Measurements from ENCODE around the gene PCBP3. TPM values are rescaled to one million over a fixed set of nuclear protein-coding genes. Genes with fewer than 3 reads are reported as not detected.

PCBP3 gene
- total and polyA plus RNA-seq, 2 donors (not counting 3 experiments of a cell fraction or from before 2014, with no cell fraction given): 0.06 to 1.1 TPM

- POLR2A ChIA-PET: no interaction called here
- Histone ChIP-seq H2AFZ (ENCODE audit: low read depth, low read length) (no peak overlapping the region), H3K36me3 (ENCODE audit: control insufficient read depth in 2 of 2, extremely low read depth in 1 of 2, insufficient read depth in 2 of 2, low read length in 2 of 2) (no peaks in the 10 kb centered on the region), H3K4me1 (ENCODE audit: control insufficient read depth, extremely low read depth, insufficient read depth, low read length) (no peaks in the 10 kb centered on the region), H3K9me1 (replicated peaks; ENCODE audit: control insufficient read depth, extremely low read depth, insufficient read depth, low read length) (no peaks in the 10 kb centered on the region), H3K9ac (replicated peaks; ENCODE audit: extremely low read depth, insufficient read depth, low read length) (no peak overlapping the region), H3K79me2 (ENCODE audit: control insufficient read depth, insufficient read depth, low read length) (no peaks in the 10 kb centered on the region), H3K27me3 (ENCODE audit: control insufficient read depth in 2 of 2, insufficient read depth in 2 of 2, low read length in 2 of 2) (no peaks in the 10 kb centered on the region), H3K9me3 (replicated peaks; ENCODE audit: control insufficient read depth, insufficient read depth, low read length) (no peaks in the 10 kb centered on the region), H3K27ac (ENCODE audit: insufficient read depth, low read depth, low read length) (no peak overlapping the region), H3K4me3 (replicated peaks in 1 of 3; ENCODE audit: insufficient read depth in 1 of 3, low read depth in 1 of 3, low read length in 3 of 3) (no peak overlapping the region), H4K20me1 (replicated peaks; ENCODE audit: control insufficient read depth, extremely low read depth, insufficient read depth, low read length) (no peaks in the 10 kb centered on the region), H3K4me2 (ENCODE audit: insufficient read depth, low read length) (no peak overlapping the region)
- CTCF ChIA-PET: no interaction called here
- TF ChIP-seq POLR2AphosphoS5 (IDR thresholded peaks at IDR 0.05; ENCODE audit: insufficient read depth, low read depth, low read length) (no peak), MYC (IDR thresholded peaks at IDR 0.05; ENCODE audit: low read depth, low read length) (no peak), JUN (IDR thresholded peaks at IDR 0.05; ENCODE audit: borderline replicate concordance, insufficient read depth, insufficient read length, low read depth) (no peak), FOS (IDR thresholded peaks at IDR 0.05; ENCODE audit: borderline replicate concordance, insufficient read depth, low read length) (no peak)
- no TSS peak for BruUV-seq (replicated peaks)
- DNase-seq (ENCODE audit: low read depth, low spot score) (no peak), FAIRE-seq (no peak)
- dilution Hi-C loops (cut with MboI; ENCODE audit: extremely low pct_ligation_motif_present, low sequenced_read_pairs): no loop called here
- intact Hi-C loops (cut with micrococcal nuclease): no loop called here
Measured at GRCh38 chr21:45947296-45947695, 303.8 kb downstream of the PCBP3 start.

GRCh38 chr21:45947716-45948255 lies 304.3 kb downstream of the PCBP3 start:
- CTCF ChIA-PET: no interaction called here
- no peaks in the 10 kb centered on the region for H3K4me1 ChIP-seq (ENCODE audit: control insufficient read depth, extremely low read depth, insufficient read depth, low read length)
- no TSS peak for BruUV-seq (replicated peaks)
- H3K27ac ChIP-seq (ENCODE audit: insufficient read depth, low read depth, low read length): no peak overlapping the region
- TF ChIP-seq JUN (IDR thresholded peaks at IDR 0.05; ENCODE audit: borderline replicate concordance, insufficient read depth, insufficient read length, low read depth) (no peak), GATA2 (IDR thresholded peaks at IDR 0.05; ENCODE audit: insufficient read depth, insufficient read length, low read depth, low read length) (no peak), EZH2 (IDR thresholded peaks at IDR 0.05; ENCODE audit: borderline replicate concordance, low read depth, low read length, severe bottlenecking) (no peak), POLR2AphosphoS5 (IDR thresholded peaks at IDR 0.05; ENCODE audit: insufficient read depth, low read depth, low read length) (no peak), POLR2A (IDR thresholded peaks at IDR 0.05; ENCODE audit: low read depth, low read length) (no peak), FOS (IDR thresholded peaks at IDR 0.05; ENCODE audit: borderline replicate concordance, insufficient read depth, low read length) (no peak), MYC (IDR thresholded peaks at IDR 0.05; ENCODE audit: low read depth, low read length) (no peak)
- TF ChIP-seq, protein P1, sequence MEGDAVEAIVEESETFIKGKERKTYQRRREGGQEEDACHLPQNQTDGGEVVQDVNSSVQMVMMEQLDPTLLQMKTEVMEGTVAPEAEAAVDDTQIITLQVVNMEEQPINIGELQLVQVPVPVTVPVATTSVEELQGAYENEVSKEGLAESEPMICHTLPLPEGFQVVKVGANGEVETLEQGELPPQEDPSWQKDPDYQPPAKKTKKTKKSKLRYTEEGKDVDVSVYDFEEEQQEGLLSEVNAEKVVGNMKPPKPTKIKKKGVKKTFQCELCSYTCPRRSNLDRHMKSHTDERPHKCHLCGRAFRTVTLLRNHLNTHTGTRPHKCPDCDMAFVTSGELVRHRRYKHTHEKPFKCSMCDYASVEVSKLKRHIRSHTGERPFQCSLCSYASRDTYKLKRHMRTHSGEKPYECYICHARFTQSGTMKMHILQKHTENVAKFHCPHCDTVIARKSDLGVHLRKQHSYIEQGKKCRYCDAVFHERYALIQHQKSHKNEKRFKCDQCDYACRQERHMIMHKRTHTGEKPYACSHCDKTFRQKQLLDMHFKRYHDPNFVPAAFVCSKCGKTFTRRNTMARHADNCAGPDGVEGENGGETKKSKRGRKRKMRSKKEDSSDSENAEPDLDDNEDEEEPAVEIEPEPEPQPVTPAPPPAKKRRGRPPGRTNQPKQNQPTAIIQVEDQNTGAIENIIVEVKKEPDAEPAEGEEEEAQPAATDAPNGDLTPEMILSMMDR (IDR thresholded peaks at IDR 0.05; ENCODE audit: extremely low read depth in 1 of 2, insufficient read depth in 1 of 2, low read depth in 1 of 2, low read length in 2 of 2): no peak
- TF ChIP-seq, protein P2, sequence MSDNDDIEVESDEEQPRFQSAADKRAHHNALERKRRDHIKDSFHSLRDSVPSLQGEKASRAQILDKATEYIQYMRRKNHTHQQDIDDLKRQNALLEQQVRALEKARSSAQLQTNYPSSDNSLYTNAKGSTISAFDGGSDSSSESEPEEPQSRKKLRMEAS (IDR thresholded peaks at IDR 0.05; ENCODE audit: insufficient read depth, insufficient read length): no peak
- H3K9me3 ChIP-seq (replicated peaks; ENCODE audit: control insufficient read depth, insufficient read depth, low read length): no peaks in the 10 kb centered on the region
- H3K9ac ChIP-seq (replicated peaks; ENCODE audit: extremely low read depth, insufficient read depth, low read length): no peak overlapping the region
- H3K4me3 ChIP-seq (replicated peaks in 1 of 3; ENCODE audit: insufficient read depth in 1 of 3, low read depth in 1 of 3, low read length in 3 of 3): no peak overlapping the region
- dilution Hi-C loops (cut with MboI; ENCODE audit: extremely low pct_ligation_motif_present, low sequenced_read_pairs): no loop called here
- no peak overlapping the region for H2AFZ ChIP-seq (ENCODE audit: low read depth, low read length)
- no peak for FAIRE-seq
- DNase-seq (ENCODE audit: low read depth, low spot score): no peak
- POLR2A ChIA-PET: no interaction called here
- no peaks in the 10 kb centered on the region for H3K9me1 ChIP-seq (replicated peaks; ENCODE audit: control insufficient read depth, extremely low read depth, insufficient read depth, low read length)
- H3K79me2 ChIP-seq (ENCODE audit: control insufficient read depth, insufficient read depth, low read length): no peaks in the 10 kb centered on the region
- intact Hi-C loops (cut with micrococcal nuclease): no loop called here
- peaks cover 0 to 4% of the 10 kb centered on the region in 2 experiments for H3K27me3 ChIP-seq (ENCODE audit: control insufficient read depth in 2 of 2, insufficient read depth in 2 of 2, low read length in 2 of 2)
- no peaks in the 10 kb centered on the region for H4K20me1 ChIP-seq (replicated peaks; ENCODE audit: control insufficient read depth, extremely low read depth, insufficient read depth, low read length)
- H3K4me2 ChIP-seq (ENCODE audit: insufficient read depth, low read length): no peak overlapping the region
- H3K36me3 ChIP-seq (ENCODE audit: control insufficient read depth in 2 of 2, extremely low read depth in 1 of 2, insufficient read depth in 2 of 2, low read length in 2 of 2): no peaks in the 10 kb centered on the region

Measured in endothelial cell of umbilical vein (primary cell).